LoVo (cell line): Measurements from ENCODE around the gene SORCS2.

ENCODE experiments used
- DNase-seq: peaks from one replicate; pipeline ENCODE4 v3.0.0-alpha.2; 2016; ENCODE audit warnings: low spot score

SORCS2 gene

GRCh38 chr4:7652006-7652405 is 459.7 kb downstream of the SORCS2 start:
- DNase-seq = no peak

GRCh38 chr4:7652451-7652881 is 460.1 kb downstream of the SORCS2 start:
- no peak for DNase-seq

GRCh38 chr4:7652906-7653305 is 460.6 kb downstream of the SORCS2 start:
- DNase-seq = no peak

GRCh38 chr4:7653510-7654369 is 461.4 kb downstream of the SORCS2 start:
- DNase-seq = no peak

GRCh38 chr4:7654550-7655445 is 462.5 kb downstream of the SORCS2 start:
- no peak for DNase-seq

GRCh38 chr4:7655511-7656243 is 463.3 kb downstream of the SORCS2 start:
- no peak for DNase-seq

GRCh38 chr4:7656244-7656800 is 464.0 kb downstream of the SORCS2 start:
- no peak for DNase-seq

- no peak for DNase-seq
These were observed 465.4 kb downstream of the SORCS2 start for GRCh38 chr4:7657545-7658297.

GRCh38 chr4:7658341-7659204 is 466.2 kb downstream of the SORCS2 start:
- no peak for DNase-seq

- no peak for DNase-seq
These were observed 467.3 kb downstream of the SORCS2 start for GRCh38 chr4:7659429-7660175.

- DNase-seq = no peak
These were observed 468.1 kb downstream of the SORCS2 start for GRCh38 chr4:7660176-7661039.

- no peak for DNase-seq
These were observed 468.9 kb downstream of the SORCS2 start for GRCh38 chr4:7661066-7661748.

- DNase-seq = no peak
These were observed 469.6 kb downstream of the SORCS2 start for GRCh38 chr4:7661846-7662506.

- DNase-seq = no peak
These were observed 470.1 kb downstream of the SORCS2 start for GRCh38 chr4:7662507-7662846.

GRCh38 chr4:7663075-7663541 is 470.8 kb downstream of the SORCS2 start:
- no peak for DNase-seq

- DNase-seq = no peak
These were observed 471.8 kb downstream of the SORCS2 start for GRCh38 chr4:7664106-7664505.

- no peak for DNase-seq
These were observed 473.0 kb downstream of the SORCS2 start for GRCh38 chr4:7665321-7665720.
